GM12891 (cell line): Measurements from ENCODE around the gene SLC24A3.

Experiments used
- DNase-seq: peaks from one replicate; pipeline ENCODE4 v3.0.0; 2011; ENCODE audit warnings: low spot score; ENCODE audit not compliant: insufficient read length
- FAIRE-seq: peaks from 2 replicates; lab custom pipeline; 2011; peaks lifted over from hg19 to GRCh38; lab: Jason Lieb, UNC
- PAX5 ChIP-seq: IDR thresholded peaks from 2 replicates; pipeline ENCODE4 v1.6.1; 2011; ENCODE audit warnings: low read length, moderate library complexity, mild to moderate bottlenecking; ENCODE audit not compliant: insufficient read depth, severe bottlenecking
- POLR2A ChIP-seq: IDR thresholded peaks from 2 replicates; pipeline ENCODE4 v1.6.1; 2011; ENCODE audit warnings: low read depth, low read length, control low read depth
- POLR2AphosphoS5 ChIP-seq: IDR thresholded peaks from 2 replicates; pipeline ENCODE4 v1.6.1; 2011; ENCODE audit warnings: low read depth, low read length, control low read depth
- POU2F2 ChIP-seq: IDR thresholded peaks from 2 replicates; pipeline ENCODE4 v1.6.1; 2011; ENCODE audit warnings: low read depth, mild to moderate bottlenecking, control low read depth, low read length, moderate library complexity
- SPI1 ChIP-seq: IDR thresholded peaks from 2 replicates; pipeline ENCODE4 v1.6.1; 2011; ENCODE audit warnings: low read depth, low read length, control low read depth
- TAF1 ChIP-seq: IDR thresholded peaks from 2 replicates; pipeline ENCODE4 v1.6.1; 2011; ENCODE audit warnings: low read depth, low read length, control low read depth

SLC24A3 gene

DNA sequence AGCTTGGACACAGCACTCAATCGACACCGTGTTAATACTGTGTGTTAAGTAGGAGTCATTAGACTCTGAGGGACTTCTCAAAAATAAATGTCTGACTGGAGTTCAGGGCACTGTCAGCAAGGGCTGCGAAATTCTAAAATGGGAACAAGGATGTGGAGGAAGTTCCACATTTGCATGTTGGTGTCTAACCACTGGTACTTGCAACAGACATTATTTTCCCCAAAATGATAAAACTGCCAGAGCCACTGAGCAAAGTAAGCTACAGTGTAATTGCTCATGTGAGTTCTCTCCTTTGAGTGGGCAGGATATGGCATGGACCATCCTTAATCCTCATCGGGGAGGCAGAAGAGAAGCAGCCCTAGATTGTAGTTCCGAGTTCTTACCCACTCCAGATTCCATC lies 215.9 kb downstream of the SLC24A3 start:
- DNase-seq (no peak), FAIRE-seq (peak; percentile 43)
- TF ChIP-seq POU2F2 (no peak), SPI1 (no peak), TAF1 (no peak), PAX5 (no peak), POLR2AphosphoS5 (no peak), POLR2A (no peak)

DNA sequence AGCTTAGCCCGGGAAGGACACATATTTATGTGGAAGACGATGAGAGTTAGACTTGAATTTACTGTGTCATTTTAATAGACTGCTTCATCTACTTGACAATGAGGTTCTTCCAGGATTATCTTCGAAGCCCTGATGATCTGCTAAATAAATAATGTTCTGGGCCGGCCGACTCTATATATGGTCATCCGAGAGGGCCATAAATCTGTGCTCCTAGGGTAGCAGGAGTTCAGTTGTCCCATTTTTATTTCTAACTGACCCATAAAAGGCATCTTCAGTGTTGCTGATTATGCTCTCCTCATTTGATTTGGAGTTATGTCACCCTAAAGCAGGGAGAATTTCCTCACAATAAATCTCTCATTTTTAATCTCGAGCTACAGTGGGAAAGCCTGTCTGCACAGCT lies 217.1 kb downstream of the SLC24A3 start:
- no peak for FAIRE-seq
- TF ChIP-seq SPI1 (no peak), POU2F2 (no peak), POLR2AphosphoS5 (no peak), PAX5 (no peak), TAF1 (no peak), POLR2A (no peak)
- no peak for DNase-seq

DNA sequence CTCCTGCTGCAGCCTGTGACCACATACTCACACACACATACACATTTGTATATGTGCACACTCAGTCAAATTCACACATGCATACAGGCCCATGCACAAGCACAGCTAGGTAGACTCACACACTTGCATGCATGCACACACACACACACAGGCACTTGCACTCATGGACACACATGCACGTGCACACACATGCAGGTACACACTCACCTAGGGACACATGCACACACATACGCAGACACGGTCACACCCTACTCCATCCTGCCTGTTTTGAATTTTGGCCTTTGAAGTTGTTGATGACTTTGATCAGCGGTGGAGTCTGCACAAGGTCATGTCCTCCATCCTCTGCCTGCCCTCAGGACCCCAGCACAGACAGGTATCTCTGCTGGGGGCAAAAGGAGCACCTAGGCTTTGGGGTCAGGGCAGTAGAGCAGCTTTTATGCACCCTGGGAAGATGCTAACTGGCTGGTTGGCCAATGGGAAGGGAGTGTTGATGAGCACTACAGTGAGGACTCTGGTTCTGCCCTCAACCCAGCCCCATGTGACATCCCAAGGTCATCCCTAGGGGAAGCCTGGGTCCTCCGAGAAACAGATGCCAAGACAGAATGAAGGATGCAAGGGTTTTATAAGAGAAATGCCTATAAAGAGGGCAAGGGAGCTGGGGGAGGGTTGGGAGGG lies 218.3 kb downstream of the SLC24A3 start:
- DNase-seq (no peak), FAIRE-seq (no peak)
- no peak for TF ChIP-seq SPI1
- TF ChIP-seq POLR2AphosphoS5, result no peak
- TF ChIP-seq PAX5, result no peak
- no peak for TF ChIP-seq POU2F2
- no peak for TF ChIP-seq TAF1
- TF ChIP-seq POLR2A, result no peak

DNA sequence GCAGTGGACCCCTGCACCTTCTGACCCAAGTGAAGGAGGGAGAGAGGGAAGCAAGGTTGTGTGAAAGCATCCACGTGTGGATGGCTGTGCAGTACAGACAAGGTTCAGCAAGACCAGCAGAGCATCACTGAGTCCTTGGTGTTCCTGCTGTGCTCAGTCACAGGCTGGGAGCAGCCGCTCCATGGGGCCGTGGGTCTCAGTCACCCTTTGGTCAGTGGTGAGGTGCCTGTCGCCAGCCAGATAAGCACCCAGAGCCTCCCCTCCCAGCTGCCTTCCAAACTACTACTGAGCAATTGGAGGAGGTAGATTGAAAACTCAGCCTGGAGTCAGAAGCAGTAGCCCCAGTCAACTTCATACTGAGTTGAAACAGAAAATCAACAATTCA lies 218.9 kb downstream of the SLC24A3 start:
- FAIRE-seq (no peak), DNase-seq (no peak)

DNA sequence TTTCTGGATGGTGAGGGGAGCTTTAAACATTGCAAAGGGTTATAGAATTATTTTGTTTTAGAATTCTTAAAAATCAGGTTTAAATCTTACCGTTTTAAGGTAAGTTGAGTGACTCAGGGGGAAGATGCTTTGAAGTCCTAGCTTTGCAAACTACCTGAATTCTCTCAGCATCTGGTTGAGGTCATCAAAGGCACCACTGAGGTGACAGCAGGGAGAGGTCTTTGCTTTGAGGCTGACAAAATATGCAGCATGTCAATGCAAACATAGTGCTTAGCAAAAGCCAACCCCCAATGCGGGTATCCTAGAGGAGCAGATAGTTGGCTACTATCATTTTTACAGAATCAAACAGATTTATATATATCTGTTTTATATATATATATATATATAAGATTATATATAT lies 219.5 kb downstream of the SLC24A3 start:
- TF ChIP-seq POU2F2 (no peak), PAX5 (no peak), TAF1 (no peak), SPI1 (no peak), POLR2AphosphoS5 (no peak), POLR2A (no peak)
- FAIRE-seq (no peak), DNase-seq (no peak)

More for the DNA sequence above, 218.9 kb downstream of the SLC24A3 start:
- TF ChIP-seq POLR2A (no peak), POU2F2 (no peak), TAF1 (no peak), SPI1 (no peak), POLR2AphosphoS5 (no peak), PAX5 (no peak)

DNA sequence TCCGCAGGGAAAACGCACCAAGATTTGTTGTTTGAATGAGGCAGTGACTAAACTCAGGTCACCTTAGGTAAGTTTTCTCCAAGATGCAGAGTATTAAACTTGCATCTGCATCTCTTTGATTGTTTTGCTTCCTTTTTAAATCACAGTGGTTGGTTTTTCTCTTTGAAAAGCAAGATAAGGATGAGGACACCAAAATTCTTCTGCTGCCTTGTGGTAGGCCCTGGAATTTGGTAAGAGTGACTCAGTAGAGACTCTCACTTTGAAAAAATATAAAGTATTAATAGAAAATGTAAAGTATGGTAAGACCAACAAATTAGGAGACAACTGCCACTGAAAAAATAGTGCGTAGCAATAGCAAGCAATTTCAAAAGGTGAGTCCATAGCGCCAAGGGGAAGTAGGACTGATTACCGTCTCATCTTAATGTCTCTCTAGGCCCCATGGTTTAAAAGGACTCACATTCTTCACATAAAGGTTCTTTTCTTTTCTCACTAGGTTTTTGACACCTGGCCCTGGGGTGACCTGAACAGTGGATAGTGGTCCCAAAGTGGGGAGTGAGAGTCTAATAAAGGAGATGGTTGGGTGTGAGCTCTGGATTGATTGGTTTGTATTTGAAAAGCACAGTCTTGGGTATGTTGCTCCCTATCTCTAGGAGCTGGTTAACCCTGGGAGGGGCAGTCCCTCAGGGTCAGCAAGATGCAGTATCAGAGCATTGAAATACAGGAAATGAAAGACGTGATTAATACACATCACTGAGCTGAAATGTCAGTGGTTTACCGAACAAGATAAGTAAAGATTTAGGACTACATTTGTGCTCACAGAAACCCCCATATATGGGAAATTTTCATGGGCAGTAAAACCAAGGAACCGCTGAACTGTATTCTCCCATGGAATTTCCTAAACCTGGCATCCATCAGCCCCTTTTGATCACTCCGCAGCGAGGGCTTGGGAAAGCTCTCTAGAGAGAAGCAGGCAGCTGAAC lies 221.2 kb downstream of the SLC24A3 start:
- TF ChIP-seq SPI1, result peak; percentile 74
- TF ChIP-seq POLR2A, result no peak
- DNase-seq (no peak), FAIRE-seq (no peak)

DNA sequence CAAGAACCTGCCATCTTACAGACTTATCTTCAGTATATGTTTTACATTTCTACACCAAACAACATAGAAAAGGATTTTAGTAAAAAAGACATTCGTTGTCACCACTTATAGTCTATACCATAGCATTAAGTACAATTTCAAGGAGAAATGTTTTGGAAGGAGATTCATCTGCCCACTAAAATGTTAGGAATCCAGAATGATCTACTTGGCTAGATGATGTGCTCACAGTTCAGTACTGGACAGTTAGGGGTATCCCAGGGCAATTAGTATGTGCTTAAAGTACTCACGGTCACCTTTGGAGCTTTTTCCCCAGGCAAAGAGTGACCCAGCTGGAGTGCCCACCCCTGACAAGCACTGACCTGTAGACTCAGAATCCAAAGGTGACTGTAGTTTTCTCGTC lies 222.9 kb downstream of the SLC24A3 start:
- no peak for FAIRE-seq
- TF ChIP-seq POU2F2 (no peak), TAF1 (no peak), POLR2AphosphoS5 (no peak), PAX5 (no peak), POLR2A (no peak)

DNA sequence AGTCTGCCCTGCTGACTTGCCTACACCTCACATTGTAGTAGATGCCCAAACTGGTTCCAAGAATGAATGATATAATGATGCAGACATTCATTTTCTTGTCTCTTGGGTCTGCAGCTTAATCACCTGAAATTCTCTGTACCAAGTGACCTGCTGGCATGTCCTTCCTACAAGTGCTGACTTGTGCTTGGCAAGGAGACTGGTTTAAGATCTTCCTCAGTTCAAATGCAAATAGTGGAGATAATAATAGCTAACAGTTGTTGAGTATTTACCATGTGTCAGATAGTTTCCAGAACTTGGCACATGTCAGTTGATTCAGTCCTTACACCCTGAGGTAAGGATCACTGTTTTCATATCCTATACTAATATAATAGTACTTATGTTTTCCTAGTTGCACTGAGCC lies 223.4 kb downstream of the SLC24A3 start:
- DNase-seq (no peak), FAIRE-seq (no peak)
- TF ChIP-seq POU2F2, result no peak
- no peak for TF ChIP-seq SPI1
- no peak for TF ChIP-seq TAF1
- no peak for TF ChIP-seq POLR2A

More for the DNA sequence above, 222.9 kb downstream of the SLC24A3 start:
- DNase-seq, result no peak

DNA sequence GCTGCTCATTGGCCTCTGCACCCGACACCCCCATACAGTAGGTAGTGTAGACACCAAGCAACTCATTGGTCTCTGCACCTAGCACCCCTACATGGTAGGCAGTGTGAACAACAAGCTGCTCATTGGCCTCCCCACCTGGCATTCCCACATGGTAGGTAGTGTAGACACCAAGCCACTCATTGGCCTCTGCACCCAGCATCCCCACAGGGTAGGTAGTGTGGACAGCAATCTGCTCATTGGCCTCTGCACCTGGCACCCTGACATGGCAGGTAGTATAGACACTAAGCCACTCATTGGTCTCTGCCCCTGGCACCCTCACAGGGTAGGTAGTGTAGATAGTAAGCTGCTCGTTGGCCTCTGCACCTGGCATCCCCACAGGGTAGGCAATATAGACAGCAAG lies 226.0 kb downstream of the SLC24A3 start:
- TF ChIP-seq POLR2AphosphoS5 (no peak), PAX5 (no peak), POLR2A (no peak), POU2F2 (no peak), SPI1 (no peak), TAF1 (no peak)
- FAIRE-seq (no peak), DNase-seq (no peak)
